GM23338 (cell line): ENCODE measurements around the gene GSPT2. TPM values are rescaled to one million over a fixed set of nuclear protein-coding genes. Genes with fewer than 3 reads are reported as not detected.
"Not testable (repeated sequence)": the region's sequence is repeated elsewhere in the genome, so short reads cannot be mapped to it uniquely, and the experiment has no call there.

ENCODE experiments used
- ATAC-seq: fragments of 200-7000 bp; cut with Tn5 transposase; 3 replicates; pipeline ENCODE4 v1.9.1; 2020
- DNase-seq: peaks from one replicate; pipeline ENCODE4 v3.0.0-alpha.2; 2015; ENCODE audit warnings: low spot score
- H2AFZ ChIP-seq: fragments of 200-600 bp; sonication (generic); 2 replicates; pipeline ENCODE4 v1.8.0; 2016; ENCODE audit warnings: antibody characterized with exemption, mild to moderate bottlenecking, moderate library complexity
- H3F3A ChIP-seq: fragments of 200-600 bp; sonication (generic); replicated peaks from 2 replicates; pipeline ENCODE4 v1.8.0; 2017; ENCODE audit warnings: antibody characterized with exemption, mixed run types, low read depth
- H3K27ac ChIP-seq: fragments of 200-600 bp; sonication (generic); 2 replicates; pipeline ENCODE4 v1.6.1; 2016; ENCODE audit warnings: low read depth
- H3K27me3 ChIP-seq: fragments of 200-600 bp; sonication (generic); 2 replicates; pipeline ENCODE4 v1.8.0; 2016; ENCODE audit warnings: mild to moderate bottlenecking, mixed run types, moderate library complexity; ENCODE audit not compliant: insufficient read depth
- H3K36me3 ChIP-seq: fragments of 200-600 bp; sonication (generic); 2 replicates; pipeline ENCODE4 v1.8.0; 2016; ENCODE audit warnings: mild to moderate bottlenecking; ENCODE audit not compliant: insufficient read depth
- H3K4me1 ChIP-seq: fragments of 200-600 bp; sonication (generic); 2 replicates; pipeline ENCODE4 v1.8.0; 2016; ENCODE audit warnings: mild to moderate bottlenecking, moderate library complexity; ENCODE audit not compliant: insufficient read depth
- H3K4me2 ChIP-seq: fragments of 200-600 bp; sonication (generic); 2 replicates; pipeline ENCODE4 v1.7.1; 2017; ENCODE audit warnings: mixed run types
- H3K4me3 ChIP-seq: fragments of 200-600 bp; sonication (generic); 2 replicates; pipeline ENCODE4 v1.6.1; 2016; ENCODE audit warnings: mixed run types
- H3K79me2 ChIP-seq: fragments of 200-600 bp; sonication (generic); replicated peaks from 2 replicates; pipeline ENCODE4 v1.8.0; 2017; ENCODE audit warnings: mild to moderate bottlenecking; ENCODE audit not compliant: insufficient read depth
- H3K9me2 ChIP-seq: fragments of 200-600 bp; sonication (generic); 2 replicates; pipeline ENCODE4 v1.8.0; 2017; ENCODE audit not compliant: insufficient read depth
- H4K20me1 ChIP-seq: fragments of 200-600 bp; sonication (generic); replicated peaks from 2 replicates; pipeline ENCODE4 v1.8.0; 2017; ENCODE audit warnings: mild to moderate bottlenecking; ENCODE audit not compliant: insufficient read depth
- H3K27ac Mint-ChIP-seq: 2 replicates; pipeline ENCODE4 v1.8.0; 2020; ENCODE audit warnings: inconsistent platforms, mild to moderate bottlenecking, moderate library complexity, mixed read lengths
- H3K27me3 Mint-ChIP-seq: 3 replicates; pipeline ENCODE4 v1.8.0; 2022; ENCODE audit warnings: low read depth, mild to moderate bottlenecking, moderate library complexity, mixed read lengths, inconsistent platforms; ENCODE audit not compliant: insufficient read depth, poor library complexity
- H3K36me3 Mint-ChIP-seq: 3 replicates; pipeline ENCODE4 v1.8.0; 2021; ENCODE audit warnings: low read depth, mild to moderate bottlenecking, inconsistent platforms, moderate library complexity, mixed read lengths
- H3K4me1 Mint-ChIP-seq: 3 replicates; pipeline ENCODE4 v1.8.0; 2020; ENCODE audit warnings: mild to moderate bottlenecking, inconsistent platforms, mixed read lengths
- H3K4me3 Mint-ChIP-seq: 3 replicates; pipeline ENCODE4 v1.8.0; 2021; ENCODE audit warnings: moderate library complexity, mild to moderate bottlenecking, inconsistent platforms, mixed read lengths
- H3K9me3 Mint-ChIP-seq: 3 replicates; pipeline ENCODE4 v1.8.0; 2020; ENCODE audit warnings: moderate library complexity, mild to moderate bottlenecking, inconsistent platforms, mixed read lengths
- CREB1 ChIP-seq: fragments of 250-450 bp; sonication (Bioruptor Pico); IDR thresholded peaks from 2 replicates; pipeline ENCODE4 v1.5.0; 2020; ENCODE audit warnings: low read depth, mild to moderate bottlenecking, moderate library complexity
- JUNB ChIP-seq: IDR thresholded peaks from one replicate; pipeline ENCODE4 v1.6.1; 2016; ENCODE audit warnings: antibody characterized with exemption; ENCODE audit not compliant: unreplicated experiment
- NANOG ChIP-seq: IDR thresholded peaks from 2 replicates; pipeline ENCODE4 v1.6.1; 2016; ENCODE audit warnings: antibody characterized with exemption, borderline replicate concordance
- POLR2AphosphoS5 ChIP-seq: IDR thresholded peaks from 2 replicates; pipeline ENCODE4 v1.6.1; 2016; ENCODE audit warnings: antibody characterized with exemption, low read depth
- STAT1 ChIP-seq: IDR thresholded peaks from one replicate; pipeline ENCODE4 v1.6.1; 2016; ENCODE audit warnings: antibody characterized with exemption; ENCODE audit not compliant: unreplicated experiment
- ZNF114 ChIP-seq: fragments of 250-450 bp; sonication (Bioruptor Pico); IDR thresholded peaks from 2 replicates; pipeline ENCODE4 v1.5.0; 2020; ENCODE audit warnings: mild to moderate bottlenecking, moderate library complexity
- ZNF331 ChIP-seq: fragments of 250-450 bp; sonication (Bioruptor Pico); IDR thresholded peaks from 2 replicates; pipeline ENCODE4 v1.5.0; 2020; ENCODE audit warnings: low read depth, mild to moderate bottlenecking, moderate library complexity
- polyA plus RNA-seq: library from polyadenylated mRNA; unstranded; fragments of >200 nt; fragmentation: Nextera tagmentation; extraction: Ambion mirVana; gene quantifications from 2 replicates; pipeline ENCODE4 v1.2.1, GENCODE V29; 2016
- total RNA-seq: library from RNA; depleted of rRNA; stranded (reverse); fragments of >200 nt; shearing (Covaris generic); gene quantifications from 2 replicates; pipeline ENCODE4 v1.2.3, GENCODE V29; 2014
- TF ChIP-seq, protein P1 (sequence below): IDR thresholded peaks from one replicate; pipeline ENCODE4 v1.6.1; 2018; ENCODE audit warnings: antibody characterized with exemption; ENCODE audit not compliant: unreplicated experiment

The GSPT2 gene
- total and polyA plus RNA-seq, 2 experiments from 2014 or later = 19.5 to 26.2 TPM

DNA sequence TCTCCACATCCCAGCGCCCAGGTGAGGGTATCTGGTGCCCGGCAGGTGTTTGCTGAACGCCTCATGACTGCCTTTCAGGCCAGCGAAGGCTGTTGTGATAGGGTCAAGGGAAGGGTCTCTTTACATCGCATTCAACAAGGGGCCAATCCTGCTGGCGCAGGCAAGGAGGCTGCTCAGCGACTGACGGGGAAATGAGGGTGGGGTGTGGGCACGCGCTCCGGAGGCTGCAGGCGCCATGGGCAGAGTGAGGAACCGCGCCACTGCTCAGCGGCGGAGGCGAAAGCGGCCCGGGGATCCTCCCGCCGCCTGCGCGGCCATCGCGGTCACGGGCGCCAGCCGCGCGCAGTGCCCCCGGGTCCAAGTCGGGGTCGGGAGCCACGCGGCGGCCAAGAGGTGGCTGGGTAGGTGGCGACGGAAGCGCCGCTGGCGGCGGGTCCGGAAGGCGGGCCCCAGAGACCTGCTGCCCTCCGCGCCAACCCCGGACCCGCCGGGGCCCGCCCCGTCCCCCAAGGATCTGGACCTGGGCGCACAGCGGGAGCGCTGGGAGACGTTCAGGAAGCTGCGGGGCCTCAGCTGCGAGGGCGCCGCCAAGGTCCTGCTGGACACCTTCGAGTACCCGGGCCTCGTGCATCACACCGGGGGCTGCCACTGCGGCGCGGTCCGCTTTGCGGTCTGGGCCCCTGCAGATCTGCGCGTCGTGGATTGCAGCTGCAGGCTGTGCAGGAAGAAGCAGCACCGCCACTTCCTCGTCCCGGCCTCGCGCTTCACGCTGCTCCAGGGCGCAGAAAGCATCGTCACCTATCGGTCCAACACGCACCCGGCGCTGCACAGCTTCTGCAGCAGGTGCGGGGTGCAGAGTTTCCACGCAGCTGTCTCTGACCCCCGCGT, 32.7 kb upstream of the GSPT2 start, which contains the start of gene CENPVL1:
TSS of gene CENPVL1 (plus strand) at position 236 of the 888 bp plus-strand sequence. CDS start at position 236, 0 bp downstream.
- H3K27ac ChIP-seq, H4K20me1 ChIP-seq, H3K27me3 ChIP-seq, H3K4me3 ChIP-seq, H3K36me3 Mint-ChIP-seq, H3K4me3 Mint-ChIP-seq, DNase-seq, H3F3A ChIP-seq, H3K9me3 Mint-ChIP-seq, H3K4me2 ChIP-seq, H3K27me3 Mint-ChIP-seq, H3K4me1 Mint-ChIP-seq, H3K36me3 ChIP-seq, H3K9me2 ChIP-seq, H3K4me1 ChIP-seq, H3K79me2 ChIP-seq, H3K27ac Mint-ChIP-seq, H2AFZ ChIP-seq: not testable (repeated sequence)
- peak; percentile 87 for ATAC-seq

DNA sequence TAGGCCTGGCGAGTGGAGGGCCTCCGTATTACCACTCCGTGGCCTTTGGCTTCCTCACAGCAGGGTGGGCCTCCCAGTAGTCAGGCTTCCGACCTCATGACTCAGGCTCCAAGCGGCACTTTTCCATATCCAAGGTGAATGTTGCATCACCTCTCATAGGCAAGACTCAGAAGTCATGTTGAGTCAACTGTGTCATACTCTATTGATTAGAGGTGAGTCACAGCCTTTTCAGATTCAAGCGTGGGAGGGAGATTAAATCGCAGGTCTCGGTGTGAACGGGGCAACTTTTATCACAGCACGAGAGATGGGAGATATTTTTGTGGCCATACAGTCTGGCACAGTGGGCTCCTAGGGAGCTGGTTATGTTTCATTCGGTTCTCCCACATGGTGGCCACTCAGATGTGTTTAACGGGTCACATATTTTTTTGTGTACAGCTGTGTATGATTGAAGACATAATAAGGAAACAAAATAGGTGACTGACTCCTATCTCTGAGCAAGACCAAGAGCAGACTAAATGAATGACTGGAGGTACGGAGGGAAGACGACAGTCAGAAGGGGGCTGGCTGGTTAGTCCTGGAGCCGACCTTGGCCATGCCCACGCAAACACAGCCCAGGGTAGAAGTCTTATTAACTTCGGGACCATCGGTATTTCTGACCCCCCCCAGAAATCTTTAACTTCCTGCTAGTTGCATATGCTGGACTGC, 30.1 kb upstream of the GSPT2 start:
- not testable (repeated sequence) for H4K20me1 ChIP-seq, H3K36me3 ChIP-seq, H3K79me2 ChIP-seq, H3F3A ChIP-seq, H3K27me3 Mint-ChIP-seq, ATAC-seq, DNase-seq, H3K4me3 ChIP-seq, H3K4me1 Mint-ChIP-seq, H3K9me2 ChIP-seq, H3K4me1 ChIP-seq, H3K27ac Mint-ChIP-seq, H3K4me3 Mint-ChIP-seq, H2AFZ ChIP-seq, H3K27me3 ChIP-seq, H3K36me3 Mint-ChIP-seq, H3K9me3 Mint-ChIP-seq, H3K27ac ChIP-seq, H3K4me2 ChIP-seq

DNA sequence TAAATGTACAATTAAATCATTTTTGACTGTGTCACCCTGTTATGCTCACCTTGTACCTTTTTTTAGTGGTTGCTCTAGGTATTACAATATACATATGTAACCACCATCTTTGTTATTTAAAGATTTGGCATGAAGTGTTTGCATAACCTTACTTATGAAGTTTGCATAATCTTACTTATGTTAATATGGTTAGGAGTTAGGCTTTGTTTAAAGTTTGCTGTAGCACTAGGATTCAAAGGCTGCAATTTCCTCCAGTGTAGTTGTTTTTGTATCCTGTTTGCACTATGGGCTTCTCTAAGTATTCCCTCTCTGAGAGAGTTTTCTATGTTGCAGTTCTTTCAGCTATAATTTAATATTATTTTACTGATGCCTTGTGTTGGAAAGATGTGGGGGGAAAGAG, 15.0 kb upstream of the GSPT2 start:
- Mint-ChIP-seq H3K36me3 (no peaks in the 10 kb centered on the region), H3K9me3 (no peaks in the 10 kb centered on the region), H3K4me1 (peaks cover 12% of the 10 kb centered on the region), H3K27me3 (peaks cover 20% of the 10 kb centered on the region), H3K27ac (no peak overlapping the region), H3K4me3 (peak overlapping the region; percentile 33; the same call in 1 of the 3 replicates)
- TF ChIP-seq NANOG = peak; percentile 61; the same call in 1 of the 2 replicates
- no peak for TF ChIP-seq JUNB
- Histone ChIP-seq H3K27ac (no peak overlapping the region; the same call in 1 of the 2 replicates), H2AFZ (no peak overlapping the region), H3K79me2 (no peaks in the 10 kb centered on the region), H3K4me3 (0 out of 2 replicates have a peak overlapping the region, but pooled peaks have one; percentile 0), H4K20me1 (no peaks in the 10 kb centered on the region), H3K9me2 (no peaks in the 10 kb centered on the region), H3F3A (no peaks in the 10 kb centered on the region), H3K27me3 (peaks cover 36% of the 10 kb centered on the region), H3K36me3 (no peaks in the 10 kb centered on the region), H3K4me1 (peaks cover 7% of the 10 kb centered on the region; the same call in 1 of the 2 replicates), H3K4me2 (peak overlapping the region; percentile 71)
- no peak for DNase-seq
- ATAC-seq = peak; percentile 41; the same call in 1 of the 3 replicates

GRCh38 chrX:51737091-51737490, 6.2 kb upstream of the GSPT2 start:
- H3K36me3 Mint-ChIP-seq = no peaks in the 10 kb centered on the region
- no peak overlapping the region for H3K4me3 Mint-ChIP-seq
- H3K4me1 ChIP-seq = no peaks in the 10 kb centered on the region; the same call in 1 of the 2 replicates
- TF ChIP-seq JUNB (no peak), STAT1 (no peak), POLR2AphosphoS5 (no peak), ZNF114 (no peak), ZNF331 (CRISPR knock-in tag) (no peak), NANOG (no peak), CREB1 (CRISPR knock-in tag) (no peak)
- TF ChIP-seq, protein P1, sequence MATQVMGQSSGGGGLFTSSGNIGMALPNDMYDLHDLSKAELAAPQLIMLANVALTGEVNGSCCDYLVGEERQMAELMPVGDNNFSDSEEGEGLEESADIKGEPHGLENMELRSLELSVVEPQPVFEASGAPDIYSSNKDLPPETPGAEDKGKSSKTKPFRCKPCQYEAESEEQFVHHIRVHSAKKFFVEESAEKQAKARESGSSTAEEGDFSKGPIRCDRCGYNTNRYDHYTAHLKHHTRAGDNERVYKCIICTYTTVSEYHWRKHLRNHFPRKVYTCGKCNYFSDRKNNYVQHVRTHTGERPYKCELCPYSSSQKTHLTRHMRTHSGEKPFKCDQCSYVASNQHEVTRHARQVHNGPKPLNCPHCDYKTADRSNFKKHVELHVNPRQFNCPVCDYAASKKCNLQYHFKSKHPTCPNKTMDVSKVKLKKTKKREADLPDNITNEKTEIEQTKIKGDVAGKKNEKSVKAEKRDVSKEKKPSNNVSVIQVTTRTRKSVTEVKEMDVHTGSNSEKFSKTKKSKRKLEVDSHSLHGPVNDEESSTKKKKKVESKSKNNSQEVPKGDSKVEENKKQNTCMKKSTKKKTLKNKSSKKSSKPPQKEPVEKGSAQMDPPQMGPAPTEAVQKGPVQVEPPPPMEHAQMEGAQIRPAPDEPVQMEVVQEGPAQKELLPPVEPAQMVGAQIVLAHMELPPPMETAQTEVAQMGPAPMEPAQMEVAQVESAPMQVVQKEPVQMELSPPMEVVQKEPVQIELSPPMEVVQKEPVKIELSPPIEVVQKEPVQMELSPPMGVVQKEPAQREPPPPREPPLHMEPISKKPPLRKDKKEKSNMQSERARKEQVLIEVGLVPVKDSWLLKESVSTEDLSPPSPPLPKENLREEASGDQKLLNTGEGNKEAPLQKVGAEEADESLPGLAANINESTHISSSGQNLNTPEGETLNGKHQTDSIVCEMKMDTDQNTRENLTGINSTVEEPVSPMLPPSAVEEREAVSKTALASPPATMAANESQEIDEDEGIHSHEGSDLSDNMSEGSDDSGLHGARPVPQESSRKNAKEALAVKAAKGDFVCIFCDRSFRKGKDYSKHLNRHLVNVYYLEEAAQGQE = no peak

More at GRCh38 chrX:51737091-51737490, 6.2 kb upstream of the GSPT2 start:
- Histone ChIP-seq H3F3A (no peaks in the 10 kb centered on the region), H3K4me3 (no peak overlapping the region), H3K79me2 (no peaks in the 10 kb centered on the region), H3K27me3 (no peaks in the 10 kb centered on the region), H2AFZ (no peak overlapping the region), H3K36me3 (no peaks in the 10 kb centered on the region), H4K20me1 (no peaks in the 10 kb centered on the region), H3K27ac (no peak overlapping the region), H3K9me2 (no peaks in the 10 kb centered on the region), H3K4me2 (no peak overlapping the region)
- Mint-ChIP-seq H3K4me1 (no peaks in the 10 kb centered on the region; the same call in 2 of the 3 replicates), H3K27ac (no peak overlapping the region), H3K27me3 (no peaks in the 10 kb centered on the region), H3K9me3 (no peaks in the 10 kb centered on the region)
- DNase-seq (no peak), ATAC-seq (no peak)
